UCSD-AML1 (cell line): ENCODE results near the gene C1QTNF9.
"Not testable (repeated sequence)": the region's sequence is repeated elsewhere in the genome, so short reads cannot be mapped to it uniquely, and the experiment has no call there.

Source experiments
- DNase-seq: peaks from one replicate; lab custom pipeline; 2025; ENCODE audit not compliant: unreplicated experiment; lab: John Stamatoyannopoulos, UW

Gene C1QTNF9

DNA sequence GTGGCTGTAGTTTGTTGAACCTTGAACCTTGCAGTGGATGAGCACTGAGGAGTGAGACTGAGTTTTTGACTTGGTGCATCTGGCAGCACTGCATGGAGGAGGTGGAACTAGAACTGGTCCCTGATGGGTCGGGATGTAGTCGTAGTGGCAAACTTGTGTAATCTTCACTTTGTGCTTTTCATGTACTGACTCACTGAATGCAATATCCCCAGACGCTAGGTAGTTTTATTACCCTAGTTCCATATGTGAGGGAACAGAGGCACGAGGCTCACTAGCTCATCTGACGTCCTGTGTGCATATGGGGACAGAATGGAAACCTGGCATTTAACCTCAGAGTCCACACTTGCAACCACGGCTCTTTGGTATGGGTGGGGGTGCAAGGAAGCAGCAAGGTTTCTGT, 10.3 kb downstream of the C1QTNF9 start:
- not testable (repeated sequence) for DNase-seq

- not testable (repeated sequence) for DNase-seq
Observed at GRCh38 chr13:24321416-24321815, 12.0 kb downstream of the C1QTNF9 start.

DNA sequence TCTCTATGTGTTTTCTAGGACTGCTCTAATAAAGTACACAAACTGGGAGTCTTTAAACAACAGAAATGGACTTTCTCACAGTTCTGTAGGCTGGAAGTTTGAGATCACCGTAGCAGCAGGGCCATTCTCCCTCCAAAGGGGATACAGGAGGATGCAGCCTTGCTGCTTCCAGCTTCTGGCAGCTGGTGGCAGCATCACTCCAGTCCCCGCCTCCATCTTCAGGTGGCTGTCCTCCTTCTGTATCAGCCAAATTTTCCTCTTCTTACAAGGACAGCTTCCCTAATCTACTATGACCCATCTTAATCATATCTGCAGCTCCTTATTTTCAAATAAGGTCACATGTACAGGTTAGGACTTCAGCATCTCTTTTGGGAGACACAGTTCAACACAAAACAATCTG, 13.1 kb downstream of the C1QTNF9 start:
- not testable (repeated sequence) for DNase-seq

- DNase-seq, result no peak
Observed at GRCh38 chr13:24323036-24323738, 13.8 kb downstream of the C1QTNF9 start.

GRCh38 chr13:24323739-24324075, 14.3 kb downstream of the C1QTNF9 start:
- DNase-seq, result no peak

- not testable (repeated sequence) for DNase-seq
Observed at GRCh38 chr13:24327598-24327997, 18.2 kb downstream of the C1QTNF9 start.

- DNase-seq, result no peak
Observed at GRCh38 chr13:24328145-24328544, 18.8 kb downstream of the C1QTNF9 start.

DNA sequence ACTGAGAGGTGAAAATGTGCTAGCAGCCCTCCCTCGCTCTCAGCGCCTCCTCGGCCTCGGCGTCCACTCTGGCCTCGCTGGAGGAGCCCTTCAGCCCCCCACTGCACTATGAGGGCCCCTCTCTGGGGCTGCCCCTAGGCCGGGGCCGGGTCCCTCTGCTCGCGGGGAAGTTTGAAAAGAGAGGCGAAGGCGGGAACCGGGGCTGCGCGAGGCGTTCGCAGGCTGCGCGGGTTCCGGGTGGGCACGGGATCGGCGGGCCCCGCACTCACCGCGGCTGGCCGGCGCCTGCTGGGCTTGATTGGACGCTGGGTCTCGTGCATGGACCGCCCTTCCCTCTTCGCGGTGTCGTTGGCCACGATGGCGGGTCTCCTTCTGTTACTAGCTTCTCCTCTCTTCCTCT, 29.3 kb downstream of the C1QTNF9 start:
- no peak for DNase-seq

DNA sequence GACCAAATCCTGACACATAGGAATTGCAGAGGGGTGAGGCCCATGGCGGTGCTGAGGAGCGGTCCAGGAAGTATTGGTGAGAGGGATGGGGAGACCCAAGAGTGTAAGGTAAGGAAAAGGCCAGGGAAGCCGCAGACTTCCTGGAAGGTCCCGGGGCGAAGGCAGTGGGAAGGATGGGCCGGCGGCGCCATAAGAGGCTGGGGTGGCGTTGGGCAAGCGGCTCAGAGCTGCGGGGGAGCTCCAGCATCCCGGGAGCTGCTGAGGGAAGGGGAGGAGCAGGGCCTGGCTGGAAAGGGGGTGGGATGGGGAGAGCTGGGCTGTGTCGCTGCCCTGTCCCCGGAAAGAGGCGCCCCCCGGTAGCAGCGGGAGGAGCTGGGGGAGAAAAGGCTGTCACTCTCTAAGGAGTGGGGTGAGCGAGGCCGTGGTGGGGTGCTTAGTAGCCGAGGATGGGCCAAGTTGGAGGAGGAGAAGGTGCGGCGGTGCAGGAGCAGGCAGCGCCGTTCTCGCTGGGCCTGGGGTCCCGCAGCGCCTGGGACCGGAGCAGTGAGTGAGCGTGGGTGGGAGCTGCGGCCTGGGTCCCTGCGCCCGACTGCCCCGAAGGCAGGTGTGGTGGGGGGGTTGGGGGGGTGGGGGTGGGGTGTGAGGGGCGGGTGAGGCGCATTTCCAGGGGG, 30.7 kb downstream of the C1QTNF9 start:
- DNase-seq, result no peak

- no peak for DNase-seq
Observed at GRCh38 chr13:24340608-24340955, 31.2 kb downstream of the C1QTNF9 start.

DNA sequence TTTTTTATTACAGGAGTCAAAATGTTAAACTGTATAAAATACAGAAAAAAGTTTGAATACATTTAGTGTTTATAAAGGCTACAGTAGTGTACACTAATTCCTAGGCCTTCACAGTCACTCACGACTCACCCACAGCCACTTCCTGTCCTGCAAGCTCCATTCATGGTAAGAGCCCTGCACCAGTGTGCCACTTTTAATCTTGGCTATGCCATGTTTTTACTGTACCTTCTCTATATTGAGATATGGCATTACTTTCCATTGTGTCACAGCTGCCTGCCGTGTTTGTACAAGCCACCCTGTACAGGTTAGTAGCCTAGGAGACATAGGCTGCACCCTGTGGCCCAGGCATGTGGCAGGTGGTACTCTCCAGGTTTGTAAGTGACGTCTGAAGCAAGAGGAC, 32.1 kb downstream of the C1QTNF9 start:
- no peak for DNase-seq

DNA sequence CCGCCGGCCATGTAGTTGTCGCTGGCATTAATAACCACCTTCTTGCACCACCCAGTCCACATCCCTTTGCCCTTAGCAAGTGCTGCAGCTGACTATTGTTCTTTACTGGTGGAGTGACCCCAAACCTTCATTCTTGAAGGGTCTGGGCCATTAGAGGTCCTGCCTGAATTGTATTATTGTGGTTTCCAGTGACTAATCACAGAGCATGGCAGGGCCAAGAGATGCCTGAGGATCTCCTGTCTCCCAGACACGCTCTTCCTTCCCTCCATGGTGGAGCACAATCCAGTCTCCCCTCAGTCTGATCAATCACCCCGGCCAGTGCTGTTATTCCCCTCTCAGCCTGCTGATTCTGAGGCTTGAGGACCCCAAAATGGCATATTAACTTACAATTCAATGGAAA, 39.0 kb downstream of the C1QTNF9 start:
- no peak for DNase-seq

DNA sequence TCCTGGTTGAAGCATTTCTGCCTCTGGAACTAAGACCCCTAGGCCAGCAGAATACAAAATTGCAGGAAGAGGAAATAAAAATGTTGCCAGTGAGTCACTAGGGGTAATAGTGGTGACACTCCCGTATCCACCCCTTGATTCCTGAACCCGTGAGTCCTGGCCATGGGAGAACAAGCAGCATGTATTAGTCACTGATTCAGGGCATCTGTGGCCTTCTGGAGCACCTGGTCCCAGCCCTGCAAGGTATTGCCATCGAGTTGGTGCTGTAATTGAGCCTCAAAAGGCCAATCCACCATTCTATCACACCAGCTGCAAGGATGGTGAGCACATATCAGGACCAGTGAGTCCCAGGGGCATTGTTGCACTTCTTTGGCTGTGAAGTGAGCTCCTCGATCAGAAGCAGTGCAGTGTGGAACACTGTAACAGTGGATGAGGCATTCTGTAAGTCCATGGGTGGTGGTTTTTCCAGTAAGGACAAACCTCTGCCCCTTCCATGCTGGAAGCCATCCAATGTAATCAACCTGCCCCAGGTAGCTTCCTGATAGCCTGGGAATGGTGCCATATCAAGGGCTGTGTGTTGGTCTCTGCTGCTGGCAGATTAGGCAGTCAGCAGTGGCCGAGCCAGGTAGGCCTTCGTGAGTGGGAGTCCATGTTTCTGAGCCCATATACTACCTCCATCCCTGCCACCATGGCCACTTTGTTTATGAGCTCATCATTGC, 39.6 kb downstream of the C1QTNF9 start:
- DNase-seq, result no peak

DNA sequence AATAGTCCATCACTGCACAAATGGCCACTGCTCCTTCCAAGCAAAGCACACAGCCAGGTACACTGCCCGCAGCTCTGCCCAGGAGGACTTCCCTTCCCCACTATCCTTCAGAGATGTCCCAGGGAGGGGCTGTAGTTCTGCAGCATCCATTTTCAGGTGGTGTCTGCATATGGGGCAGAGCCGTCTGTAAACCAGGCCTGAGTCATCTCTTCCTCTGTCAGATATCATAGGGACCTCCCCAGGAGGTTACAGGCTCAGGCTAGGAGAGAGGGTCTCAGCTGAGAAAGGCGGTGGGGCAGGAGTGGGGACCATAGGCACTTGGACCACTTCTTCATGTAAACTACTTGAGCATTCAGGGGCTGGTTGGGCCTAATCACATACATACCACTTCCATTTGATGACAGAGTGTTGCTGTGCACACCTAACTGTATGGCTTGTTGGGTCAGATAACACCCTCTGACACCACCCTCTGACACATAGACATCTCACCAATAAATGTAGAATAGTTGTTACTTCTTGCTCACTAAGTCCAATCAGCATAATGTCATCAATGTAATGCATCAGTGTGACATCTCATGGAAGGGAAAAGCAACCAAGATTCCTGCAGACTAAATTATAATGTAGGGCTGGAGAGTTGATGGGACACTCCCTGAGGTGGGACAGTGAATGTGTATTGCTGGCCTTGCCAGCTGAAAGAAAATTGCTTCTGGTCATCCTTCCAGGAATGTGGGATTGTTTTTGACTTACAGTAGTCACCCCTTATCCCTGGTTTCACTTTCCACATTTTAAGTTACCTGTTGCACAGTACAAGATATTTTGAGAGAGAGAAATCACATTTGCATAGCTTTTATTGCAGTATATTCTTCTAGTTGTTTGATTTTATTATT, 40.6 kb downstream of the C1QTNF9 start:
- DNase-seq, result not testable (repeated sequence)

- no peak for DNase-seq
Observed at GRCh38 chr13:24351423-24351822, 42.0 kb downstream of the C1QTNF9 start.

DNA sequence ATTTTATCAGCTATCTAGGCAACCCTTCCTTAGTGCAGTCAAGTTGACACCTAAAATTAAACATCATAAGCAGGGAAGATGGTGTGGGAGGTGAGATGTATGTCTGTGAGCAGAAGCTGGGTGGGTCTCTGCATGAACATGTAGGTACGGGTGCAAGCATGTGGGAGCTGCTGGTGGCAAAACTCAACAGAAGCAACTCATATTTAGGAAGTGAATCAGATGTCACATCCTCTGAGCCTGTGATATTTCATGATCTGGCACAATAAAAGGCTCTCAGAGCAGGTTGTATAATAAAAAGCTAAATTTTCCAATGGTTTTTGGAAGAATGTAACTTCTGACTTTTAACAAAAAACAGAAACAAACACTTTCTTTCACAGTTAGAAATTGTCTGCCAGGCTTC, 44.4 kb downstream of the C1QTNF9 start:
- no peak for DNase-seq

DNA sequence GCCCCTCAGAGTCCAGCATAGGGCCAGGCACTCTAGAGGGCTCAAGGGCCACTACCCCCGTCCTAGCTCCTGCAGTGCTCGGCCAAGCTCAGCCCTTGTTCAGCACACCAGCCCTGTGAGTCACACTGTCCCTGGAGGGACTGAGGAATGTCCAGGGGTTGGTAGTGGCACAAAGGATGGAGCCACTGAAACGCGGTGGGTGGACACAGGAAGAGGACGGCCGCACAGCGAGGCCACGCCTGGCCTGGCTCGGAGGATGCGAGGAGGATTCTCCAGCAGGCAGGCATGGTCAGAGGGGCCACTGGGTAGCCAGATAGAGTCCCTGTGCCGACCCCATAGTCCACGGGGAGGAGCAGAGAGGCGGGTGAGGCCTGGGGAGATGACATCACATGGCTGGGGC, 45.7 kb downstream of the C1QTNF9 start:
- no peak for DNase-seq

GRCh38 chr13:24356270-24356669, 46.9 kb downstream of the C1QTNF9 start:
- DNase-seq, result no peak

- DNase-seq, result no peak
Observed at GRCh38 chr13:24356837-24357236, 47.5 kb downstream of the C1QTNF9 start.

- DNase-seq, result no peak
Observed at GRCh38 chr13:24357756-24358155, 48.4 kb downstream of the C1QTNF9 start.

DNA sequence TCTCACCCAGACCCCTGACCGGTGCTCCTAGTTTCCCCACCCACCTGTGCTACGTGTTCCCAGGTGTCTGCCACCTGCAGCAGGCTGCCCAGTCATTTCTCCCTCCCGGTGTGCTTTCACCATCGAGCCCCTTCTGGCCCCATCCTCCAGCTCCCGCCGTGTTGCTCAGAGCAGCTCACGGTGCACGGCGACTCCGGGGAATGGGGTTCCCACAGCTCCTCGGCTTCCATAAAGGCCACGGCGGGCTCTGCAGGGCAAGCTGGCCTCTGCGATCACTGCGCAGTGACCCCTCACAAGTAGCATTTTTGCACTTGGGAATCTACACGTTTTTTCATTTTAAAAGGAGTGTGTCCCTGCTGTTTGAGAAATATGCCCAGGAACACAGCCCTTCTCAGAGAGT, 49.5 kb downstream of the C1QTNF9 start:
- DNase-seq, result not testable (repeated sequence)
